Measurements from ENCODE around the gene FRMPD4. TPM values are rescaled to one million over a fixed set of nuclear protein-coding genes. Genes with fewer than 3 reads are reported as not detected.

Gene FRMPD4
- polyA plus RNA-seq, 2 of the 4 experiments (the other 2 are of a cell fraction), result 0.08 to 0.28 TPM

GRCh38 chrX:12702509-12703091 lies 564.3 kb downstream of the FRMPD4 start:
- no peaks in the 10 kb centered on the region for H3K4me1 ChIP-seq
- FAIRE-seq, result no peak
- 71% methylated on average over 3 of the region's 3 CpGs for WGBS (ENCODE audit: missing lambda C conversion rate)
- peak; percentile 54 to 73; a peak in 3 of 6 replicates for ATAC-seq
- ChIA-PET CTCF (interaction anchor here (0.6 to 3.0 kb wide), 14 partner anchors 13 to 1170 kb away, joined by 3 to 27 read pairs (median 4); partner anchors contain the start of gene FRMPD4), POLR2A (no interaction called here)
- peak in 1 of 2 experiments; percentile 17 for DNase-seq (ENCODE audit: low read depth in 1 of 2, low spot score in 1 of 2)
- TF ChIP-seq SREBF2 (IDR thresholded peaks at IDR 0.05), result no peak
- TF ChIP-seq CEBPB (IDR thresholded peaks at IDR 0.05), result no peak
- TF ChIP-seq E2F6 (IDR thresholded peaks at IDR 0.05; ENCODE audit: borderline replicate concordance, low read depth), result no peak
- TF ChIP-seq HOXB13 (CRISPR knock-in tag; IDR thresholded peaks at IDR 0.05; ENCODE audit: low read depth), result no peak
- no peak for TF ChIP-seq FOSB (CRISPR knock-in tag; IDR thresholded peaks at IDR 0.05)
- no peak for TF ChIP-seq CHD4 (IDR thresholded peaks at IDR 0.05; ENCODE audit: borderline replicate concordance)
- peak; percentile 16 to 19; a peak in 1 of 5 replicates for TF ChIP-seq RAD21 (conservative IDR thresholded peaks at IDR 0.05 in 1 of 2, IDR thresholded peaks at IDR 0.05 in 1 of 2)
- TF ChIP-seq EHF (CRISPR knock-in tag; IDR thresholded peaks at IDR 0.05), result no peak
- no peak for TF ChIP-seq RCOR1 (IDR thresholded peaks at IDR 0.05; ENCODE audit: low read depth, low read length)
- no peak for TF ChIP-seq JUN (IDR thresholded peaks at IDR 0.05)
- TF ChIP-seq HOXA7 (CRISPR knock-in tag; IDR thresholded peaks at IDR 0.05), result no peak
- TF ChIP-seq POLR2A (IDR thresholded peaks at IDR 0.05; ENCODE audit: low read length), result no peak
- peak; percentile 27; the same call in 2 of the 3 replicates for TF ChIP-seq CTCF (IDR thresholded peaks at IDR 0.05)
- no peak for TF ChIP-seq MAZ (IDR thresholded peaks at IDR 0.05; ENCODE audit: borderline replicate concordance, low read depth, low read length)
- TF ChIP-seq ESRRA (IDR thresholded peaks at IDR 0.05; ENCODE audit: borderline replicate concordance, low read length), result no peak
- TF ChIP-seq PBX3 (IDR thresholded peaks at IDR 0.05), result no peak
- TF ChIP-seq SMC3 (IDR thresholded peaks at IDR 0.05), result peak; percentile 24; the same call in 1 of the 3 replicates
- no peak for TF ChIP-seq BHLHE40 (IDR thresholded peaks at IDR 0.05; ENCODE audit: low read depth, low read length)
- no peak for TF ChIP-seq TP53 (CRISPR knock-in tag; IDR thresholded peaks at IDR 0.05)
- no peak for TF ChIP-seq RNF2 (IDR thresholded peaks at IDR 0.05; ENCODE audit: borderline replicate concordance, low read depth)
- TF ChIP-seq ZFP36 (IDR thresholded peaks at IDR 0.05; ENCODE audit: borderline replicate concordance, partially characterized antibody), result no peak
- no peak overlapping the region for H3K4me2 ChIP-seq
- H3K9me3 ChIP-seq, result no peaks in the 10 kb centered on the region
- no peak overlapping the region for H3K4me3 ChIP-seq
- no peak overlapping the region for H3K27ac ChIP-seq

GRCh38 chrX:12704706-12705105 lies 566.4 kb downstream of the FRMPD4 start:
- Histone ChIP-seq H3K9me3 (no peaks in the 10 kb centered on the region), H3K4me2 (no peak overlapping the region), H3K27ac (no peak overlapping the region), H3K4me1 (no peaks in the 10 kb centered on the region), H3K4me3 (no peak overlapping the region)
- FAIRE-seq, result no peak
- ChIA-PET CTCF (no interaction called here), POLR2A (no interaction called here)
- ATAC-seq, result no peak
- TF ChIP-seq ZFP36 (IDR thresholded peaks at IDR 0.05; ENCODE audit: borderline replicate concordance, partially characterized antibody), result no peak
- TF ChIP-seq CEBPB (IDR thresholded peaks at IDR 0.05), result no peak
- no peak for DNase-seq (ENCODE audit: low read depth in 1 of 2, low spot score in 1 of 2)
- WGBS (ENCODE audit: missing lambda C conversion rate), result 79% methylated on average over 7 of the region's 7 CpGs

All from A549 (cell line).